ENCODE results near the gene FBXO36.

The FBXO36 gene

GRCh38 chr2:230019742-230020141 lies 97.4 kb downstream of the FBXO36 start:
- TF ChIP-seq CTCF (conservative IDR thresholded peaks at IDR 0.05): no peak
- H3K27ac ChIP-seq: no peak overlapping the region

- H3K27ac ChIP-seq: no peak overlapping the region
- TF ChIP-seq CTCF (conservative IDR thresholded peaks at IDR 0.05): no peak
Observed at GRCh38 chr2:230023313-230023712, 101.0 kb downstream of the FBXO36 start.

GRCh38 chr2:230042195-230042594 lies 119.9 kb downstream of the FBXO36 start:
- no peak overlapping the region for H3K27ac ChIP-seq
- TF ChIP-seq CTCF (conservative IDR thresholded peaks at IDR 0.05): no peak

GRCh38 chr2:230043025-230043424 lies 120.7 kb downstream of the FBXO36 start:
- TF ChIP-seq CTCF (conservative IDR thresholded peaks at IDR 0.05): no peak
- no peak overlapping the region for H3K27ac ChIP-seq

GRCh38 chr2:230043461-230043860 lies 121.2 kb downstream of the FBXO36 start:
- no peak overlapping the region for H3K27ac ChIP-seq
- TF ChIP-seq CTCF (conservative IDR thresholded peaks at IDR 0.05): no peak

GRCh38 chr2:230046491-230046890 lies 124.2 kb downstream of the FBXO36 start:
- H3K27ac ChIP-seq: no peak overlapping the region
- no peak for TF ChIP-seq CTCF (conservative IDR thresholded peaks at IDR 0.05)

GRCh38 chr2:230048010-230048671 lies 125.8 kb downstream of the FBXO36 start:
- TF ChIP-seq CTCF (conservative IDR thresholded peaks at IDR 0.05): no peak
- H3K27ac ChIP-seq: no peak overlapping the region

Data from VCaP (cell line).